PC-9 (cell line): ENCODE measurements around the gene TMEM183A. TPM values are rescaled to one million over a fixed set of nuclear protein-coding genes. Genes with fewer than 3 reads are reported as not detected.

Experiments used
- BruUV-seq: library from RNA; stranded (reverse); fragments of 400-500 nt; replicated peaks from 2 replicates; lab custom pipeline; 2021; lab: Mats Ljungman, UMichigan
- CTCF ChIA-PET: fragments of 300-600 bp; sonication (Branson Sonifier 250); formaldehyde crosslinking; loops from one replicate; lab custom pipeline; 2022; ENCODE audit warnings: antibody characterized with exemption; lab: Charles Lee
- POLR2A ChIA-PET: fragments of 300-600 bp; sonication (Branson Sonifier 250); formaldehyde crosslinking; loops from one replicate; lab custom pipeline; 2022; ENCODE audit warnings: antibody characterized with exemption; ENCODE audit not compliant: unreplicated experiment; lab: Charles Lee
- DNase-seq, 2 experiments: peaks; one replicate each; pipeline versions ENCODE4 v3.0.0 to v3.0.0-alpha.2; 2015 to 2022; ENCODE audit warnings: mixed read lengths in 1 of 2
- H2AFZ ChIP-seq: fragments of 200-600 bp; sonication (generic); 2 replicates; pipeline ENCODE4 v1.8.1; 2017; ENCODE audit warnings: antibody characterized with exemption
- H3F3A ChIP-seq: fragments of 200-600 bp; sonication (generic); 2 replicates; pipeline ENCODE4 v1.8.1; 2017; ENCODE audit warnings: antibody characterized with exemption, mild to moderate bottlenecking, low read depth; ENCODE audit not compliant: insufficient read depth
- H3K27ac ChIP-seq: fragments of 200-600 bp; sonication (generic); 2 replicates; pipeline ENCODE4 v1.6.1; 2016; ENCODE audit warnings: mixed run types
- H3K27me3 ChIP-seq: fragments of 200-600 bp; sonication (generic); 2 replicates; pipeline ENCODE4 v1.6.1; 2016; ENCODE audit warnings: low read depth, mixed run types; ENCODE audit not compliant: insufficient read depth
- H3K36me3 ChIP-seq: fragments of 200-600 bp; sonication (generic); 2 replicates; pipeline ENCODE4 v1.6.1; 2016; ENCODE audit warnings: low read depth, mixed run types
- H3K4me1 ChIP-seq: fragments of 200-600 bp; sonication (generic); replicated peaks from 2 replicates; pipeline ENCODE4 v1.6.1; 2016; ENCODE audit warnings: mixed run types; ENCODE audit not compliant: insufficient read depth
- H3K4me2 ChIP-seq: fragments of 200-600 bp; sonication (generic); 2 replicates; pipeline ENCODE4 v1.6.1; 2017; ENCODE audit warnings: mixed run types
- H3K4me3 ChIP-seq: fragments of 200-600 bp; sonication (generic); 2 replicates; pipeline ENCODE4 v1.6.1; 2016; ENCODE audit warnings: mixed run types
- H3K79me2 ChIP-seq: fragments of 200-600 bp; sonication (generic); 2 replicates; pipeline ENCODE4 v1.6.1; 2017; ENCODE audit warnings: low read depth, mixed run types
- H3K9me2 ChIP-seq: fragments of 200-600 bp; sonication (generic); 2 replicates; pipeline ENCODE4 v1.8.1; 2017; ENCODE audit warnings: mild to moderate bottlenecking; ENCODE audit not compliant: insufficient read depth
- H3K9me3 ChIP-seq: fragments of 200-600 bp; sonication (generic); 2 replicates; pipeline ENCODE4 v1.8.1; 2016; ENCODE audit warnings: low read depth; ENCODE audit not compliant: insufficient read depth
- H4K20me1 ChIP-seq: fragments of 200-600 bp; sonication (generic); 2 replicates; pipeline ENCODE4 v1.8.1; 2017; ENCODE audit not compliant: insufficient read depth
- CTCF ChIP-seq: fragments of 200-600 bp; sonication (generic); conservative IDR thresholded peaks from 2 replicates; pipeline ENCODE4 v1.6.1; 2017; ENCODE audit warnings: mixed run types, antibody characterized with exemption, mild to moderate bottlenecking, moderate library complexity
- EZH2 ChIP-seq: fragments of 200-600 bp; sonication (generic); IDR thresholded peaks from 2 replicates; pipeline ENCODE4 v1.8.0; 2017; ENCODE audit warnings: antibody characterized with exemption, low read depth
- intact Hi-C: fragments of 100-400 bp; cut with micrococcal nuclease; formaldehyde crosslinking; loops from one replicate; pipeline ENCODE4 v1.10.0; 2022; ENCODE audit not compliant: unreplicated experiment
- total RNA-seq: library from RNA; stranded (reverse); gene quantifications from 2 replicates; pipeline ENCODE4 v1.2.3, GENCODE V29; 2021

TMEM183A gene
- total RNA-seq, 1 experiment from 2014 or later, result 53.5 TPM

GRCh38 chr1:202959276-202959620 is 47.9 kb upstream of the TMEM183A start:
- peaks cover 17% of the 10 kb centered on the region; the same call in 1 of the 2 replicates for H3F3A ChIP-seq
- peak overlapping the region; percentile 60 for H3K27ac ChIP-seq
- CTCF ChIA-PET, result interaction anchor here (0.6 kb wide), 2 partner anchors 13 to 41 kb away, joined by 4 to 9 read pairs; no protein-coding TSS in a partner anchor
- H3K9me2 ChIP-seq, result no peaks in the 10 kb centered on the region
- peaks cover 31% of the 10 kb centered on the region for H3K4me1 ChIP-seq
- peaks cover 13% of the 10 kb centered on the region for H4K20me1 ChIP-seq
- peak; percentile 46 to 96 for DNase-seq
- no peaks in the 10 kb centered on the region for H3K36me3 ChIP-seq
- H3K4me3 ChIP-seq, result no peak overlapping the region
- TF ChIP-seq CTCF (no peak), EZH2 (no peak)
- intact Hi-C loops, result no loop called here
- no peaks in the 10 kb centered on the region for H3K27me3 ChIP-seq
- H3K79me2 ChIP-seq, result peaks cover 37% of the 10 kb centered on the region
- POLR2A ChIA-PET, result interaction anchor here (0.6 to 0.7 kb wide), 4 partner anchors 244 to 1557 kb away, joined by 3 to 6 read pairs (median 4); partner anchors contain the start of gene MDM4
- no peaks in the 10 kb centered on the region for H3K9me3 ChIP-seq
- BruUV-seq, result no TSS peak
- peak overlapping the region; percentile 82 for H3K4me2 ChIP-seq
- no peak overlapping the region for H2AFZ ChIP-seq

GRCh38 chr1:202961220-202961880 is 45.8 kb upstream of the TMEM183A start:
- Histone ChIP-seq H3K36me3 (peaks cover 4% of the 10 kb centered on the region; the same call in 1 of the 2 replicates), H3K79me2 (peaks cover 23% of the 10 kb centered on the region), H3F3A (peaks cover 23% of the 10 kb centered on the region; the same call in 1 of the 2 replicates), H3K4me2 (no peak overlapping the region), H3K9me2 (no peaks in the 10 kb centered on the region), H4K20me1 (peaks cover 10% of the 10 kb centered on the region; the same call in 1 of the 2 replicates), H3K27ac (no peak overlapping the region), H2AFZ (no peak overlapping the region), H3K4me3 (no peak overlapping the region), H3K9me3 (no peaks in the 10 kb centered on the region), H3K4me1 (peaks cover 32% of the 10 kb centered on the region), H3K27me3 (no peaks in the 10 kb centered on the region)
- POLR2A ChIA-PET, result no interaction called here
- no TSS peak for BruUV-seq
- intact Hi-C loops, result no loop called here
- CTCF ChIA-PET, result no interaction called here
- DNase-seq, result no peak
- no peak for TF ChIP-seq CTCF

DNA sequence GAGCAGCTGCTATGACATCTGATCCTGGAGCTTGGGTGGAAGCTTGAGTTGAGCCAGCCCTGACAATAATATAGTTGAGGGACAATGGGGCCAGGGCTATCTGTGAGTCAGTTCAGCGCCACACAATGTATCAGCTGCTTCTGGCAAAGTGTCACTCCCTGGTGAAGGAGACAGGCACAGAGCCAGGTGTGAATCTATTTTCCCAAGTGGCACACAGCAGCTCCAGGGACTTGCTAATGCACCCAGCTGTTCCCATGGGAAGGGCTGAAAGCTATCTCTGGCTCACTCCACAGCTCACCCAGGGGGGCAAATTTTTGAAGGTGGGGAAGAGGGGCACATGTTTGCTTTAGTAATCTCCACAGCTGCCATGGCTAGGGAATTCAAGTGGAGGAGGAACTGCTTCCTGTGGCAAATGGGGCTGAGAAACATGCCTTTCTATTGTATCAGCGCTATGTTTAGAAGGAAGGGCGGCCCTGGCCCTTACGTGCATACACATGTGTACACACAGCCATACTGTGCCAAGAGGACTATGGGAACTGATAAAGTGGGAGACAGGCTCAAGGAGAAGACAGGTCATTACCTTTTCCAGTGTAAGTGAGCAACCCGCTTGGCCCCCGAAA is 42.3 kb upstream of the TMEM183A start:
- CTCF ChIA-PET, result interaction anchor here (0.6 kb wide), 2 partner anchors 17 to 364 kb away, joined by 4 to 6 read pairs; no protein-coding TSS in a partner anchor
- Histone ChIP-seq H2AFZ (no peak overlapping the region), H3K27me3 (no peaks in the 10 kb centered on the region), H4K20me1 (no peaks in the 10 kb centered on the region), H3K4me3 (no peak overlapping the region), H3K79me2 (peaks cover 12% of the 10 kb centered on the region; the same call in 1 of the 2 replicates), H3F3A (peaks cover 20% of the 10 kb centered on the region; the same call in 1 of the 2 replicates), H3K4me1 (peaks cover 19% of the 10 kb centered on the region), H3K4me2 (no peak overlapping the region), H3K9me2 (no peaks in the 10 kb centered on the region), H3K36me3 (peaks cover 4% of the 10 kb centered on the region; the same call in 1 of the 2 replicates), H3K27ac (no peak overlapping the region), H3K9me3 (no peaks in the 10 kb centered on the region)
- intact Hi-C loops, result loop anchor here (1.0 to 5.0 kb wide), 2 partner anchors 38 to 158 kb away; partner anchors contain the start of genes KDM5B and KLHL12
- no peak for TF ChIP-seq EZH2
- no peak for TF ChIP-seq CTCF
- POLR2A ChIA-PET, result interaction anchor here (1.0 kb wide), 1 partner anchor 165 kb away, joined by 3 read pairs; no protein-coding TSS in a partner anchor
- peak in 1 of 2 experiments; percentile 60 for DNase-seq
- BruUV-seq, result no TSS peak
